Osteoblast (primary cell): Measurements from ENCODE around the gene SUPT20H. TPM values are rescaled to one million over a fixed set of nuclear protein-coding genes. Genes with fewer than 3 reads are reported as not detected.

Source experiments
- DNase-seq: peaks from one replicate; pipeline ENCODE4 v3.0.0; 2011; ENCODE audit warnings: low spot score, mixed read lengths; ENCODE audit not compliant: insufficient read length; ENCODE audit errors: missing footprints
- H2AFZ ChIP-seq: 2 replicates; pipeline ENCODE4 v1.6.0; 2011; ENCODE audit warnings: mild to moderate bottlenecking, low read length
- H3K27ac ChIP-seq: 2 replicates; pipeline ENCODE4 v1.5.1; 2011; ENCODE audit warnings: mild to moderate bottlenecking, low read depth, low read length, moderate library complexity
- H3K27me3 ChIP-seq: 2 replicates; pipeline ENCODE4 v1.6.0; 2012; ENCODE audit warnings: mild to moderate bottlenecking, control low read depth, inconsistent platforms, low read length, moderate library complexity; ENCODE audit not compliant: insufficient read depth
- H3K36me3 ChIP-seq: 2 replicates; pipeline ENCODE4 v1.5.1; 2011; ENCODE audit warnings: mild to moderate bottlenecking, low read length, control low read depth, moderate library complexity; ENCODE audit not compliant: insufficient read depth
- H3K4me1 ChIP-seq: 2 replicates; pipeline ENCODE4 v1.5.1; 2011; ENCODE audit warnings: mild to moderate bottlenecking, low read length, control low read depth, moderate library complexity; ENCODE audit not compliant: insufficient read depth
- H3K4me2 ChIP-seq: 2 replicates; pipeline ENCODE4 v1.6.0; 2011; ENCODE audit warnings: mild to moderate bottlenecking, low read length; ENCODE audit not compliant: insufficient read depth
- H3K4me3 ChIP-seq: fragments of 200-600 bp; sonication (generic); 3 replicates; pipeline ENCODE4 v1.5.1; 2012; ENCODE audit warnings: mild to moderate bottlenecking, low read length, inconsistent platforms; ENCODE audit not compliant: insufficient read depth
- H3K79me2 ChIP-seq: 2 replicates; pipeline ENCODE4 v1.6.0; 2012; ENCODE audit warnings: mild to moderate bottlenecking, low read length, control low read depth, inconsistent platforms; ENCODE audit not compliant: insufficient read depth
- H3K9me3 ChIP-seq: 2 replicates; pipeline ENCODE4 v1.5.1; 2011; ENCODE audit warnings: low read depth, low read length, control low read depth
- H4K20me1 ChIP-seq: 2 replicates; pipeline ENCODE4 v1.6.0; 2012; ENCODE audit warnings: mild to moderate bottlenecking, low read length, control low read depth; ENCODE audit not compliant: insufficient read depth
- total RNA-seq: library from RNA; depleted of rRNA; stranded (reverse); fragments of >200 nt; gene quantifications from 2 replicates; pipeline ENCODE4 v1.2.3, GENCODE V29; 2012
- TF ChIP-seq, protein P1 (sequence below): IDR thresholded peaks from 2 replicates; pipeline ENCODE4 v1.5.1; 2011; ENCODE audit warnings: mild to moderate bottlenecking, low read depth, low read length, moderate library complexity; ENCODE audit errors: extremely low read depth

The SUPT20H gene
- total RNA-seq, 1 donor = 53.6 TPM

DNA sequence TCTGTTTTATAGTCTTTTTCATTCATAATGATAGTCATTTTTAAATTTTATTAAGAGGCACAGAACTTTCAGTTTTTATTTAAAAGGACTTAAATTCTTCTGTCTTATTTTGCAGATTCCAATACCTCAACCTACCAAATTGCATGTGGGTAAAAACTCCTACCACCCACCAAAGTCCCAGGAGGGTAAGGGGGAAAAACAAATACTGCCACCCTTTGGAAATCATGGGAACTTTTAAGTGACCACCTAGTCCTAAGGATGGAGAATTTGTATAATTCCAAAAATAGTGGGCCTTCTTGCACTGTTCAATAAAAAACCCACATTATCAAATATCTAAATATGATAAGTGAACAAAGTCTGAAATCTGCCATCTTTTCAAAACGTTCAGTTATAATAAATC, 9.7 kb downstream of the SUPT20H start:
- Histone ChIP-seq H3K27ac (no peak overlapping the region), H3K36me3 (peaks cover 25% of the 10 kb centered on the region), H2AFZ (no peak overlapping the region), H3K9me3 (no peaks in the 10 kb centered on the region), H3K27me3 (no peaks in the 10 kb centered on the region), H3K79me2 (peaks cover 75% of the 10 kb centered on the region), H3K4me2 (no peak overlapping the region), H3K4me1 (no peaks in the 10 kb centered on the region), H3K4me3 (no peak overlapping the region), H4K20me1 (peaks cover 5% of the 10 kb centered on the region)
- TF ChIP-seq, protein P1, sequence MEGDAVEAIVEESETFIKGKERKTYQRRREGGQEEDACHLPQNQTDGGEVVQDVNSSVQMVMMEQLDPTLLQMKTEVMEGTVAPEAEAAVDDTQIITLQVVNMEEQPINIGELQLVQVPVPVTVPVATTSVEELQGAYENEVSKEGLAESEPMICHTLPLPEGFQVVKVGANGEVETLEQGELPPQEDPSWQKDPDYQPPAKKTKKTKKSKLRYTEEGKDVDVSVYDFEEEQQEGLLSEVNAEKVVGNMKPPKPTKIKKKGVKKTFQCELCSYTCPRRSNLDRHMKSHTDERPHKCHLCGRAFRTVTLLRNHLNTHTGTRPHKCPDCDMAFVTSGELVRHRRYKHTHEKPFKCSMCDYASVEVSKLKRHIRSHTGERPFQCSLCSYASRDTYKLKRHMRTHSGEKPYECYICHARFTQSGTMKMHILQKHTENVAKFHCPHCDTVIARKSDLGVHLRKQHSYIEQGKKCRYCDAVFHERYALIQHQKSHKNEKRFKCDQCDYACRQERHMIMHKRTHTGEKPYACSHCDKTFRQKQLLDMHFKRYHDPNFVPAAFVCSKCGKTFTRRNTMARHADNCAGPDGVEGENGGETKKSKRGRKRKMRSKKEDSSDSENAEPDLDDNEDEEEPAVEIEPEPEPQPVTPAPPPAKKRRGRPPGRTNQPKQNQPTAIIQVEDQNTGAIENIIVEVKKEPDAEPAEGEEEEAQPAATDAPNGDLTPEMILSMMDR = peak; percentile 20
- DNase-seq = no peak

DNA sequence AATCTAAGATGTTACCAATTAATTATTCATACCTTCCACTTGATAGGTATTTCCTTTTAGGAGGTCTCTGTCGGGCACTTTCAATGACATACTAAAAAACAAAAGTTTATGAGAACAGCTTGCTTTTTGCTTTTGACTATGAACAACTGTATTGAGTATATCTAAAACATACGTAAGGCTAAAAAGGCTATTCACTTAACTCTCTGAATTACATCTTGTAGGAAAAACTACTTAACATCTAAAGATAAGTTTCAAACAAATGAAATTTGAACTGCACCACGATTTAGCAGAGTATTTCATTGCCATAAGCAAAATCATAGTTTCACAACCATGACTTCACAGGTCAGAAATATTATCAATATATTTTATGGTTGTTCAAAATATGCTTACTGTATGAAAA, 11.6 kb downstream of the SUPT20H start:
- Histone ChIP-seq H4K20me1 (peaks cover 5% of the 10 kb centered on the region), H3K4me3 (no peak overlapping the region), H3K27me3 (no peaks in the 10 kb centered on the region), H3K4me1 (no peaks in the 10 kb centered on the region), H3K4me2 (no peak overlapping the region), H3K36me3 (peaks cover 42% of the 10 kb centered on the region), H3K27ac (no peak overlapping the region), H3K9me3 (no peaks in the 10 kb centered on the region), H3K79me2 (peaks cover 63% of the 10 kb centered on the region), H2AFZ (no peak overlapping the region)
- no peak for DNase-seq
- TF ChIP-seq, protein P1 = no peak

DNA sequence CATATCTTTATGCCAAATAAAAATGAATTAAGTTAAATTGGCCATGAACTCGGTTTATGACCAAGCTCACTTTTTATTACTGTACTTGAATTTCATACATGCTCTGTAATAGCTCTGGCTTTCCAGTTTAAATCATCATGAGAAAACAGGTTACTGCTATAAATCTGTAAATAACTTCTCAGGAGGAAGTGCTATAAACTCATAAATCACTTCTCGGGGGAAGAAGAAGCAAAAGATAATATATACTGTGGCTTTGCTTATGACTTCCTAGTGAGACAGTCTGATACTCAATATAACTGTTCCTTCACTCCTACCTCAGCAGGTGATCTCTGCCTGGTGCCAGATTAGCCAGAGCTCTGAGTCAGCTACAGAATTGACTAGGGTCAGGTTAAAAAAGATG, 12.5 kb downstream of the SUPT20H start:
- Histone ChIP-seq H3K27ac (no peak overlapping the region), H3K4me2 (no peak overlapping the region), H3K79me2 (peaks cover 55% of the 10 kb centered on the region), H3K4me1 (no peaks in the 10 kb centered on the region), H3K36me3 (peaks cover 50% of the 10 kb centered on the region), H3K27me3 (no peaks in the 10 kb centered on the region), H3K4me3 (no peak overlapping the region), H2AFZ (no peak overlapping the region), H3K9me3 (no peaks in the 10 kb centered on the region), H4K20me1 (peaks cover 5% of the 10 kb centered on the region)
- TF ChIP-seq, protein P1 = no peak
- DNase-seq = no peak

DNA sequence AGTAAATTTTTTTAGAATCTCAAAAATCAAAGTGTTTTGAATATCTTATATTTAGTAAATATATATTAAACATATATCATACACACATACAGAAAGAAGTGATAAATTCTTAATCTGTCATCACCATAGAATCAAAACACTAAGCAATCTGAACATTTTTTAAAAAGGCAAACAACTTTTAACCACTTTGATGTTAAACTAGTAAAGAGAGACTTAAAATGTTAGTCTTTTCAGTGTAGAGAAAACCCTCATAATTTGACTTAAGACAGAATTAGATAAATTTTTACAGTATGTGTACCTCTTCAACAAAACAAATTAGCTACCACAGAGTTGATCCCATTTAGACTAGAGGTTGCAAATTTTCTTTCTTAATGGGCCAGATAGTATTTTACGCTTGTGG, 13.4 kb downstream of the SUPT20H start:
- H2AFZ ChIP-seq = no peak overlapping the region
- H3K27me3 ChIP-seq = no peaks in the 10 kb centered on the region
- peaks cover 58% of the 10 kb centered on the region for H3K36me3 ChIP-seq
- peaks cover 5% of the 10 kb centered on the region for H4K20me1 ChIP-seq
- H3K9me3 ChIP-seq = no peaks in the 10 kb centered on the region
- H3K4me3 ChIP-seq = no peak overlapping the region
- H3K4me1 ChIP-seq = no peaks in the 10 kb centered on the region
- DNase-seq = no peak
- H3K27ac ChIP-seq = no peak overlapping the region
- H3K79me2 ChIP-seq = peaks cover 48% of the 10 kb centered on the region
- no peak overlapping the region for H3K4me2 ChIP-seq
- TF ChIP-seq, protein P1 = no peak
